NB4 (cell line): ENCODE results near the gene TMEM41A.

ENCODE experiments used
- DNase-seq: peaks from one replicate; pipeline ENCODE4 v3.0.0; 2010; ENCODE audit warnings: low read depth
- H3K4me3 ChIP-seq: one replicate; pipeline ENCODE4 v1.5.1; 2011; ENCODE audit warnings: mild to moderate bottlenecking, low read depth, low read length, moderate library complexity
- MYC ChIP-seq: IDR thresholded peaks from 2 replicates; pipeline ENCODE4 v1.6.1; 2011; ENCODE audit warnings: low read depth, low read length
- POLR2A ChIP-seq: IDR thresholded peaks from 2 replicates; pipeline ENCODE4 v1.6.1; 2011; ENCODE audit warnings: mild to moderate bottlenecking; ENCODE audit not compliant: insufficient read length; ENCODE audit errors: extremely low read depth
- TF ChIP-seq, protein P1 (sequence below): IDR thresholded peaks from one replicate; pipeline ENCODE4 v1.5.1; 2012; ENCODE audit warnings: low read depth, low read length
- TF ChIP-seq, protein P2 (sequence below): IDR thresholded peaks from 2 replicates; pipeline ENCODE4 v1.6.1; 2011; ENCODE audit warnings: low read depth, low read length

The TMEM41A gene

DNA sequence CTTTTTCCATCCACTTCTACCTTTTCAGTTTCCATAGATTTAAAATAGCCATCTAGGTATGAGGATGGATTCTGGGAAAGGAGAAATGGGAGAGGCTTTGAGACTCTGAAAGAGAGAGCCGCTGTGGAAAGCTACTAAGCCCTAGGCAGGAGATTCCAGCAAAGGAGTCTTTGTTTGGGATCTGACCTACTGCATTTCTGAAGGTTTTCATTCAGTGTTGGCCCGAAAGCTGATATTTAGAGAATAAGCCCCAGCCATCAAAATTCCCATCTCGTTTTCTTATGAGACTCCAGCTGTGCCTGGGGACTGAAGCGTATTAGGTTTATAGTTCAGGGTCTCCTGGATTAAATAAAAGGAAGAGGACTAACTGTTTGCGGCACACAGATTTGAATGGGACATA, 34.1 kb upstream of the TMEM41A start:
- no peak for DNase-seq
- no peak overlapping the region for H3K4me3 ChIP-seq
- TF ChIP-seq MYC: no peak
- TF ChIP-seq, protein P1, sequence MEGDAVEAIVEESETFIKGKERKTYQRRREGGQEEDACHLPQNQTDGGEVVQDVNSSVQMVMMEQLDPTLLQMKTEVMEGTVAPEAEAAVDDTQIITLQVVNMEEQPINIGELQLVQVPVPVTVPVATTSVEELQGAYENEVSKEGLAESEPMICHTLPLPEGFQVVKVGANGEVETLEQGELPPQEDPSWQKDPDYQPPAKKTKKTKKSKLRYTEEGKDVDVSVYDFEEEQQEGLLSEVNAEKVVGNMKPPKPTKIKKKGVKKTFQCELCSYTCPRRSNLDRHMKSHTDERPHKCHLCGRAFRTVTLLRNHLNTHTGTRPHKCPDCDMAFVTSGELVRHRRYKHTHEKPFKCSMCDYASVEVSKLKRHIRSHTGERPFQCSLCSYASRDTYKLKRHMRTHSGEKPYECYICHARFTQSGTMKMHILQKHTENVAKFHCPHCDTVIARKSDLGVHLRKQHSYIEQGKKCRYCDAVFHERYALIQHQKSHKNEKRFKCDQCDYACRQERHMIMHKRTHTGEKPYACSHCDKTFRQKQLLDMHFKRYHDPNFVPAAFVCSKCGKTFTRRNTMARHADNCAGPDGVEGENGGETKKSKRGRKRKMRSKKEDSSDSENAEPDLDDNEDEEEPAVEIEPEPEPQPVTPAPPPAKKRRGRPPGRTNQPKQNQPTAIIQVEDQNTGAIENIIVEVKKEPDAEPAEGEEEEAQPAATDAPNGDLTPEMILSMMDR: no peak
- no peak for TF ChIP-seq POLR2A
- TF ChIP-seq, protein P2, sequence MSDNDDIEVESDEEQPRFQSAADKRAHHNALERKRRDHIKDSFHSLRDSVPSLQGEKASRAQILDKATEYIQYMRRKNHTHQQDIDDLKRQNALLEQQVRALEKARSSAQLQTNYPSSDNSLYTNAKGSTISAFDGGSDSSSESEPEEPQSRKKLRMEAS: no peak

DNA sequence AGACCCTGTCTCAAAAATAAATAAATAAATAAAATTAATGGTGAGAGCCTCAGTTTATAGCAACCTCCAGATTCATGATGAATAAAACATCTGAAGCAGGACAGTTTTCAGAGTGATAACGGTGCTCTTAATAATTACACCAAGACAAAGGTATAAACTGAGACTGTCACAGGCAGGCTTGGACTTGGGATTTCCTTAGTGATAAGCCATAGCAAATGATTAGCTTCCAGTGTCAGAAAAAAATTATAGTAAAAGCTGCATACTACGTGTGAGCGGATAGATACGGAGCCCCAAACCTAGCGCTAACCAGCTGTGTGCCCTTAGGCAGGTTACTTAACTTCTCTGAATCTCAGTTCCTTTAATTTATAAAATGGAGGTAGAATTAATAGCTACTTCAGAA, 32.0 kb upstream of the TMEM41A start:
- TF ChIP-seq POLR2A (no peak), MYC (no peak)
- TF ChIP-seq, protein P1: no peak
- TF ChIP-seq, protein P2: no peak
- no peak for DNase-seq
- H3K4me3 ChIP-seq: no peak overlapping the region

DNA sequence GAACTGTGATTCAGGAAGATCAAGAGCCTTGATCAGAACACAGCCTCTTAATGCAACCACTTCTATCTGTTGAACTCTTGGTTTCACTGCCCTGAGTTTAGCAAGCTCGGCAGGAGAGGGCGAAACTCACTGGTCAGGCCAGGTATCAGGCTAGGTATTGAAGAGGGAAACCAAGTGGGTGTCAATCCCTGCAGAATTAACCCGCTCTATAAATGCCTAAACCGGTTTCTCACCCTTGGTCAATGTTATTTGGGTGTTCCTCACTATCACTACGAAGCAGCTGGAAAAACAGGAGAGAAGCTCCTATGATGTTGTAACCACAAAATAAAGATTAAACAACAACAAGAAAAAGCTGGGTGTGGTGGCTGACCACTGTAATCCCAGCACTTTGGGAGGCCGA, 29.7 kb upstream of the TMEM41A start:
- DNase-seq: no peak
- H3K4me3 ChIP-seq: no peak overlapping the region
- TF ChIP-seq, protein P2: no peak
- TF ChIP-seq, protein P1: no peak
- TF ChIP-seq POLR2A (no peak), MYC (no peak)

DNA sequence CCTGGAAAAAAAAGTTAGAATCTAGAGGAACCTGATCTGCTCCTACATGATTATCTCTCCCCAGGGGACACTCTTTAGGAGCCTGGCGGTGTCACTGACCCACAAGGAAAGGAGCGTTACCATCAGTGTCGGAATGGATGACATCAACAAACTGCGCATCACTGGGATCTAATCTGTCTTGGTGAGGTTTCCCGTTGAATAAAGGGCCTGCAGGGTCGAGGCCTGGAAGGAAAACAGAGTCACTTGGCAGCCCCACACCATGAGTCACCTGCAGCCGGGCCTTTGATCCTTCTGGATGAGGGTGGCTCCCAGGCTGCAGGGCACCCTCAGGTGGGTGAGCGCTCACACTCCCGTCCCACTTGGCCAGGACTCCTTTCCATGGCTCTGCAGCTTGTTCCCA, 28.5 kb upstream of the TMEM41A start:
- no peak for DNase-seq
- TF ChIP-seq, protein P2: no peak
- TF ChIP-seq, protein P1: no peak
- no peak for TF ChIP-seq MYC
- no peak for TF ChIP-seq POLR2A
- no peak overlapping the region for H3K4me3 ChIP-seq

DNA sequence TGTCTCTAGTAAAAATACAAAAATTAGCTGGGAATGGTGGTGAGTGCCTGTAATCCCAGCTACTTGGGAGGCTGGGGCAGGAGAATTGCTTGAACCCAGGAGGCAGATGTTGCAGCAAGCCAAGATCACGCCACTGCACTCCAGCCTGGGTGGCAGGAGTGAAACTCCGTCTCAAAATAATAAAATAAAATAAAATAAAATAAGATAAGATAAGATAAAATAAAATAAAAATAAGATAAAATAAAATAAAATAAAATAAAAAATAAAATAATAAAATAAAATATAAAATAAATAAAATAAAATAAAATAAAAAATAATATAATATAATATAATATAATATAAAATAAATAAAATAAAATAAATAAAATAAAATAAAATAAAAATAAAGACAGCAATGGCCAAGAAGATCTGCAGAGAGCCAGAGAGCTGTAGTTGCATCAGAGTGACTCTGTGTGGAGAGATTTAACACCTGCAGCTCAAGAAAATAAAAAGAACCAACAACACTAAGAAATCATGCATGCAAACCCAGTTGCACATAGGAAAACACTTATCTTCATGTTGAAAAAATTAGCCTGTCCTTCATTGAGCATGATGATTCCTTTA, 27.6 kb upstream of the TMEM41A start:
- H3K4me3 ChIP-seq: no peak overlapping the region
- TF ChIP-seq MYC (no peak), POLR2A (no peak)
- TF ChIP-seq, protein P2: no peak
- TF ChIP-seq, protein P1: no peak
- DNase-seq: no peak
